ENCODE results near the gene FBXL17.

The FBXL17 gene

GRCh38 chr5:108340131-108340530, 41.8 kb downstream of the FBXL17 start:
- Histone ChIP-seq H3K9ac (ENCODE audit: low read length) (no peak overlapping the region), H3K4me1 (ENCODE audit: control insufficient read depth, low read depth, low read length) (no peaks in the 10 kb centered on the region), H3K9me3 (ENCODE audit: control insufficient read depth, low read depth, low read length) (no peaks in the 10 kb centered on the region), H3K4me3 (ENCODE audit: low read length) (no peak overlapping the region), H3K36me3 (ENCODE audit: control insufficient read depth, low read depth, low read length) (no peaks in the 10 kb centered on the region), H3K27me3 (ENCODE audit: control insufficient read depth, insufficient read depth, low read length) (no peaks in the 10 kb centered on the region), H3K27ac (ENCODE audit: low read length) (no peak overlapping the region)

- H3K9ac ChIP-seq (ENCODE audit: low read length) = no peak overlapping the region
- no peak overlapping the region for H3K27ac ChIP-seq (ENCODE audit: low read length)
- no peaks in the 10 kb centered on the region for H3K4me1 ChIP-seq (ENCODE audit: control insufficient read depth, low read depth, low read length)
- H3K4me3 ChIP-seq (ENCODE audit: low read length) = no peak overlapping the region
- H3K36me3 ChIP-seq (ENCODE audit: control insufficient read depth, low read depth, low read length) = no peaks in the 10 kb centered on the region
- no peaks in the 10 kb centered on the region for H3K9me3 ChIP-seq (ENCODE audit: control insufficient read depth, low read depth, low read length)
- no peaks in the 10 kb centered on the region for H3K27me3 ChIP-seq (ENCODE audit: control insufficient read depth, insufficient read depth, low read length)
Measured at GRCh38 chr5:108339220-108339619, 42.7 kb downstream of the FBXL17 start.

- H3K9ac ChIP-seq (ENCODE audit: low read length) = no peak overlapping the region
Measured at GRCh38 chr5:108334225-108334624, 47.7 kb downstream of the FBXL17 start.

GRCh38 chr5:108326982-108327381, 54.9 kb downstream of the FBXL17 start:
- Histone ChIP-seq H3K27ac (ENCODE audit: low read length) (no peak overlapping the region), H3K4me1 (ENCODE audit: control insufficient read depth, low read depth, low read length) (no peaks in the 10 kb centered on the region), H3K9me3 (ENCODE audit: control insufficient read depth, low read depth, low read length) (no peaks in the 10 kb centered on the region), H3K4me3 (ENCODE audit: low read length) (no peak overlapping the region), H3K36me3 (ENCODE audit: control insufficient read depth, low read depth, low read length) (no peaks in the 10 kb centered on the region), H3K9ac (ENCODE audit: low read length) (no peak overlapping the region), H3K27me3 (ENCODE audit: control insufficient read depth, insufficient read depth, low read length) (no peaks in the 10 kb centered on the region)

More at GRCh38 chr5:108334225-108334624, 47.7 kb downstream of the FBXL17 start:
- no peaks in the 10 kb centered on the region for H3K9me3 ChIP-seq (ENCODE audit: control insufficient read depth, low read depth, low read length)
- no peaks in the 10 kb centered on the region for H3K27me3 ChIP-seq (ENCODE audit: control insufficient read depth, insufficient read depth, low read length)
- H3K4me1 ChIP-seq (ENCODE audit: control insufficient read depth, low read depth, low read length) = no peaks in the 10 kb centered on the region
- no peaks in the 10 kb centered on the region for H3K36me3 ChIP-seq (ENCODE audit: control insufficient read depth, low read depth, low read length)
- H3K27ac ChIP-seq (ENCODE audit: low read length) = no peak overlapping the region
- no peak overlapping the region for H3K4me3 ChIP-seq (ENCODE audit: low read length)

GRCh38 chr5:108324886-108325285, 57.0 kb downstream of the FBXL17 start:
- H3K36me3 ChIP-seq (ENCODE audit: control insufficient read depth, low read depth, low read length) = no peaks in the 10 kb centered on the region

GRCh38 chr5:108321341-108321740, 60.6 kb downstream of the FBXL17 start:
- no peaks in the 10 kb centered on the region for H3K36me3 ChIP-seq (ENCODE audit: control insufficient read depth, low read depth, low read length)

More at GRCh38 chr5:108324886-108325285, 57.0 kb downstream of the FBXL17 start:
- Histone ChIP-seq H3K4me3 (ENCODE audit: low read length) (no peak overlapping the region), H3K27me3 (ENCODE audit: control insufficient read depth, insufficient read depth, low read length) (no peaks in the 10 kb centered on the region), H3K4me1 (ENCODE audit: control insufficient read depth, low read depth, low read length) (no peaks in the 10 kb centered on the region), H3K9ac (ENCODE audit: low read length) (no peak overlapping the region), H3K9me3 (ENCODE audit: control insufficient read depth, low read depth, low read length) (no peaks in the 10 kb centered on the region), H3K27ac (ENCODE audit: low read length) (no peak overlapping the region)

GRCh38 chr5:108320231-108320630, 61.7 kb downstream of the FBXL17 start:
- no peaks in the 10 kb centered on the region for H3K9me3 ChIP-seq (ENCODE audit: control insufficient read depth, low read depth, low read length)
- H3K4me3 ChIP-seq (ENCODE audit: low read length) = no peak overlapping the region
- H3K36me3 ChIP-seq (ENCODE audit: control insufficient read depth, low read depth, low read length) = no peaks in the 10 kb centered on the region

More at GRCh38 chr5:108321341-108321740, 60.6 kb downstream of the FBXL17 start:
- no peak overlapping the region for H3K27ac ChIP-seq (ENCODE audit: low read length)
- H3K27me3 ChIP-seq (ENCODE audit: control insufficient read depth, insufficient read depth, low read length) = no peaks in the 10 kb centered on the region
- no peaks in the 10 kb centered on the region for H3K4me1 ChIP-seq (ENCODE audit: control insufficient read depth, low read depth, low read length)
- H3K9ac ChIP-seq (ENCODE audit: low read length) = no peak overlapping the region
- no peaks in the 10 kb centered on the region for H3K9me3 ChIP-seq (ENCODE audit: control insufficient read depth, low read depth, low read length)
- no peak overlapping the region for H3K4me3 ChIP-seq (ENCODE audit: low read length)

GRCh38 chr5:108315829-108316228, 66.1 kb downstream of the FBXL17 start:
- H3K4me3 ChIP-seq (ENCODE audit: low read length) = no peak overlapping the region
- H3K9ac ChIP-seq (ENCODE audit: low read length) = no peak overlapping the region
- no peak overlapping the region for H3K27ac ChIP-seq (ENCODE audit: low read length)
- H3K36me3 ChIP-seq (ENCODE audit: control insufficient read depth, low read depth, low read length) = no peaks in the 10 kb centered on the region
- H3K27me3 ChIP-seq (ENCODE audit: control insufficient read depth, insufficient read depth, low read length) = no peaks in the 10 kb centered on the region
- no peaks in the 10 kb centered on the region for H3K9me3 ChIP-seq (ENCODE audit: control insufficient read depth, low read depth, low read length)
- no peaks in the 10 kb centered on the region for H3K4me1 ChIP-seq (ENCODE audit: control insufficient read depth, low read depth, low read length)

More at GRCh38 chr5:108320231-108320630, 61.7 kb downstream of the FBXL17 start:
- H3K27me3 ChIP-seq (ENCODE audit: control insufficient read depth, insufficient read depth, low read length) = no peaks in the 10 kb centered on the region
- H3K27ac ChIP-seq (ENCODE audit: low read length) = no peak overlapping the region
- no peaks in the 10 kb centered on the region for H3K4me1 ChIP-seq (ENCODE audit: control insufficient read depth, low read depth, low read length)
- no peak overlapping the region for H3K9ac ChIP-seq (ENCODE audit: low read length)

GRCh38 chr5:108312258-108312657, 69.6 kb downstream of the FBXL17 start:
- Histone ChIP-seq H3K4me1 (ENCODE audit: control insufficient read depth, low read depth, low read length) (no peaks in the 10 kb centered on the region), H3K27me3 (ENCODE audit: control insufficient read depth, insufficient read depth, low read length) (no peaks in the 10 kb centered on the region), H3K36me3 (ENCODE audit: control insufficient read depth, low read depth, low read length) (no peaks in the 10 kb centered on the region), H3K27ac (ENCODE audit: low read length) (no peak overlapping the region), H3K4me3 (ENCODE audit: low read length) (no peak overlapping the region), H3K9ac (ENCODE audit: low read length) (no peak overlapping the region), H3K9me3 (ENCODE audit: control insufficient read depth, low read depth, low read length) (no peaks in the 10 kb centered on the region)

GRCh38 chr5:108311682-108312081, 70.2 kb downstream of the FBXL17 start:
- no peaks in the 10 kb centered on the region for H3K27me3 ChIP-seq (ENCODE audit: control insufficient read depth, insufficient read depth, low read length)
- no peaks in the 10 kb centered on the region for H3K4me1 ChIP-seq (ENCODE audit: control insufficient read depth, low read depth, low read length)
- no peaks in the 10 kb centered on the region for H3K36me3 ChIP-seq (ENCODE audit: control insufficient read depth, low read depth, low read length)
- H3K9ac ChIP-seq (ENCODE audit: low read length) = no peak overlapping the region
- H3K4me3 ChIP-seq (ENCODE audit: low read length) = no peak overlapping the region
- no peak overlapping the region for H3K27ac ChIP-seq (ENCODE audit: low read length)
- no peaks in the 10 kb centered on the region for H3K9me3 ChIP-seq (ENCODE audit: control insufficient read depth, low read depth, low read length)

- H3K27me3 ChIP-seq (ENCODE audit: control insufficient read depth, insufficient read depth, low read length) = no peaks in the 10 kb centered on the region
- H3K36me3 ChIP-seq (ENCODE audit: control insufficient read depth, low read depth, low read length) = no peaks in the 10 kb centered on the region
- no peak overlapping the region for H3K9ac ChIP-seq (ENCODE audit: low read length)
- H3K4me1 ChIP-seq (ENCODE audit: control insufficient read depth, low read depth, low read length) = no peaks in the 10 kb centered on the region
- H3K4me3 ChIP-seq (ENCODE audit: low read length) = no peak overlapping the region
- no peaks in the 10 kb centered on the region for H3K9me3 ChIP-seq (ENCODE audit: control insufficient read depth, low read depth, low read length)
- H3K27ac ChIP-seq (ENCODE audit: low read length) = no peak overlapping the region
Measured at GRCh38 chr5:108303611-108304010, 78.3 kb downstream of the FBXL17 start.

- Histone ChIP-seq H3K9ac (ENCODE audit: low read length) (no peak overlapping the region), H3K36me3 (ENCODE audit: control insufficient read depth, low read depth, low read length) (no peaks in the 10 kb centered on the region), H3K27ac (ENCODE audit: low read length) (no peak overlapping the region), H3K9me3 (ENCODE audit: control insufficient read depth, low read depth, low read length) (no peaks in the 10 kb centered on the region), H3K27me3 (ENCODE audit: control insufficient read depth, insufficient read depth, low read length) (no peaks in the 10 kb centered on the region), H3K4me1 (ENCODE audit: control insufficient read depth, low read depth, low read length) (no peaks in the 10 kb centered on the region), H3K4me3 (ENCODE audit: low read length) (no peak overlapping the region)
Measured at GRCh38 chr5:108303086-108303485, 78.8 kb downstream of the FBXL17 start.
